ENCODE data around the gene ZBTB22. TPM values are rescaled to one million over a fixed set of nuclear protein-coding genes. Genes with fewer than 3 reads are reported as not detected.
A peak's percentile ranks its signal among the peaks of the same experiment; 100 is the strongest.

The ZBTB22 gene
- total and polyA plus RNA-seq, 2 donors (not counting 1 experiment from before 2014, with no cell fraction given), result 25.9 to 39.7 TPM

- H3K9me3 ChIP-seq (ENCODE audit: control extremely low read depth in 1 of 3, control insufficient read depth in 2 of 3, insufficient read depth in 1 of 3, low read length in 2 of 3), result no peaks in the 10 kb centered on the region
- TF ChIP-seq CTCF (IDR thresholded peaks at IDR 0.05) (no peak), EZH2 (IDR thresholded peaks at IDR 0.05; ENCODE audit: borderline replicate concordance, insufficient read depth, low read depth, low read length, poor library complexity, severe bottlenecking) (no peak)
- no peaks in the 10 kb centered on the region for H4K20me1 ChIP-seq (ENCODE audit: control insufficient read depth, insufficient read depth, low read length, poor library complexity, severe bottlenecking)
- peak overlapping the region; percentile 42 to 68 for H3K27ac ChIP-seq (ENCODE audit: low read length in 2 of 2)
- H3K9ac ChIP-seq (ENCODE audit: low read length), result peak overlapping the region; percentile 79
- peaks cover 0 to 59% of the 10 kb centered on the region in 2 experiments for H3K36me3 ChIP-seq (replicated peaks in 1 of 2; ENCODE audit: control extremely low read depth in 1 of 2, control insufficient read depth in 1 of 2, extremely low read depth in 1 of 2, insufficient read depth in 2 of 2, low read length in 1 of 2)
- H3K27ac Mint-ChIP-seq, result peak overlapping the region; percentile 86
- H3K4me2 ChIP-seq (replicated peaks; ENCODE audit: low read depth, low read length, poor library complexity, severe bottlenecking), result peak overlapping the region; percentile 77
- no peaks in the 10 kb centered on the region for H3K27me3 ChIP-seq (replicated peaks in 1 of 4; ENCODE audit: control extremely low read depth in 1 of 4, control insufficient read depth in 3 of 4, insufficient read depth in 4 of 4, low read length in 3 of 4)
- peak overlapping the region; percentile 78 to 99 (median 86) for H3K4me3 ChIP-seq (ENCODE audit: control extremely low read depth in 1 of 5, extremely low read depth in 1 of 5, insufficient read depth in 1 of 5, low read depth in 2 of 5, low read length in 4 of 5)
- H3K79me2 ChIP-seq (ENCODE audit: control insufficient read depth, insufficient read depth, low read length), result peaks cover 41% of the 10 kb centered on the region
- no peaks in the 10 kb centered on the region for H3K27me3 Mint-ChIP-seq
- 0% methylated on average over 5 of the region's 14 CpGs for WGBS (ENCODE audit: insufficient coverage)
- peaks cover 19 to 25% of the 10 kb centered on the region in 2 donors for H3K4me1 ChIP-seq (ENCODE audit: control insufficient read depth in 2 of 2, insufficient read depth in 2 of 2, low read length in 2 of 2)
- H3K9me3 Mint-ChIP-seq (ENCODE audit: insufficient read depth), result no peaks in the 10 kb centered on the region
- DNase-seq (no peak), ATAC-seq (ENCODE audit: low read depth) (no peak)
- peak overlapping the region; percentile 96 for H2AFZ ChIP-seq (ENCODE audit: insufficient read depth, low read depth, low read length, poor library complexity, severe bottlenecking)
- intact Hi-C loops (cut with micrococcal nuclease), result loop anchor here (1.0 to 2.0 kb wide), 10 partner anchors 9 to 120 kb away; partner anchors contain the start of genes B3GALT4, KIFC1, RPS18 and RXRB
- H3K4me1 Mint-ChIP-seq, result peaks cover 38% of the 10 kb centered on the region
- peak overlapping the region; percentile 93 for H3K4me3 Mint-ChIP-seq
- ChIA-PET POLR2A (interaction anchor here (1.1 to 3.4 kb wide), 7 partner anchors 8 to 35 kb away, joined by 5 to 39 read pairs (median 15); partner anchors contain the start of genes B3GALT4, RGL2, RPS18 and TAPBP), CTCF (interaction anchor here (0.9 to 2.6 kb wide), 11 partner anchors 9 to 143 kb away, joined by 3 to 17 read pairs (median 8); partner anchors contain the start of genes B3GALT4, RGL2, RPS18 and VPS52)
Observed at GRCh38 chr6:33289784-33290315, 27.7 kb downstream of the ZBTB22 start.
